ENCODE results near the gene BMP5. TPM values are rescaled to one million over a fixed set of nuclear protein-coding genes. Genes with fewer than 3 reads are reported as not detected.

BMP5 gene
- total RNA-seq, 1 donor from 2014 or later = 13.3 TPM

DNA sequence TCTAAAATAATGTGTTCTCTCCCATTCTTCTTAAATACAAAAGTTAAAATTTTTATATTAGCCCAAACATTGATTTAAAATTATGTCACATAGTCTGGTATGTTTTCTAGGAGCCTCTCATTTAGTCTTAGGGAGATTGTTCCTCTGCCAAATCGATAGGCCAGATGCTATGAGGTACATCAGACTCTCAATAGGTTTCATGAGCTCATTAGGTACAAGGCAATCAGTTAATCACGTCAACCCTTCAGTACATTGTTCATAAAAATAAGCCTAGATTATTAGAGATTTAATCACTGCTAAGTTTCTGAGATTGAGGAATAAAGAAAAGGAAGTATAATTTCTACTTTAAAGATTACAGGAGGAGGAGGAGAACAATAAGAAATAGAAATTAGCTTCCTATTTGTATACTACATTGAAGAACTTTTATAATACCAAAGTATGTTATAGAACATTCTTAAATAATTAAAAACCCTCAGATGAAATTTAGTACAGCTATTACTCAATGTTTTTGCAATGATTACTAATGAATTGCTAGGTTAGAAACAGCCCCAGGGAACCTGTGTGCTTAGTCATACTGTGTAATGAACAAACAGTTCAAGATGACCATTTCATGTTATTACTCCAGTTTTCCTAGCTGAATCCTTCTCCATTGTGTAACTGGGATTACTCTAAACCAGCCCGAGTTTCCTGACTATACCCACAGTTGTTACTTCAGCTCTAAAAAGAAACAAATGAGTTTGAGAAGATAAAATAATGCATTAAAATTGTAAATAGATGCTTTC lies 117.0 kb downstream of the BMP5 start:
- H3K27ac ChIP-seq = no peak overlapping the region
- no peak for TF ChIP-seq CTCF (IDR thresholded peaks at IDR 0.05)
- H3K9me3 ChIP-seq = no peaks in the 10 kb centered on the region
- H3K27me3 ChIP-seq (ENCODE audit: low read depth) = no peaks in the 10 kb centered on the region
- no peak overlapping the region for H3K4me3 ChIP-seq
- no peak for DNase-seq
- intact Hi-C loops (cut with DNase I) = no loop called here
- peak; percentile 69 to 91 for ATAC-seq
- H3K36me3 ChIP-seq = no peaks in the 10 kb centered on the region
- no peaks in the 10 kb centered on the region for H3K4me1 ChIP-seq

- Histone ChIP-seq H3K4me1 (no peaks in the 10 kb centered on the region), H3K4me3 (no peak overlapping the region), H3K36me3 (no peaks in the 10 kb centered on the region), H3K27me3 (ENCODE audit: low read depth) (no peaks in the 10 kb centered on the region), H3K9me3 (no peaks in the 10 kb centered on the region), H3K27ac (no peak overlapping the region)
- TF ChIP-seq CTCF (IDR thresholded peaks at IDR 0.05) = no peak
- ATAC-seq (no peak), DNase-seq (no peak)
- intact Hi-C loops (cut with DNase I) = no loop called here
Measured at GRCh38 chr6:55756531-55757031, 118.8 kb downstream of the BMP5 start.

DNA sequence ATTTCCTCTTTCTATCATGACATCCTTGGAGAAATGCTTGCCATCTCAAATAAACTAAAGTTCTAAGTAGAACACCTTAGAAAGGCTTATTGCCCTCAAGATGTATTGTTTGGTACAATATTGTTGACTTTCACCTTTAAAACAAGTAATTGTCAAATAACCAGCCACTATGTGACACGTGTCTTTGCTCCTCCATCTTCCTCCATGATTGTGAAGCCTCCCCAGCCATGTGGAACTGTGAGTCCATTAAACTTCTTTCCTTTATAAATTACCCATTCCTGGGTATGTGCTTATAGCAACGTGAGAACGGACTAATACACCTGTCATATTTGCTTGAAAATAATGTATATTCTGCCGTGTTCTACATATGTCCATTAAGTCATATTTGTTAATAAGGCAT lies 126.5 kb downstream of the BMP5 start:
- TF ChIP-seq CTCF (IDR thresholded peaks at IDR 0.05) = no peak
- Histone ChIP-seq H3K4me3 (no peak overlapping the region), H3K9me3 (no peaks in the 10 kb centered on the region), H3K4me1 (no peaks in the 10 kb centered on the region), H3K27ac (no peak overlapping the region), H3K36me3 (no peaks in the 10 kb centered on the region), H3K27me3 (ENCODE audit: low read depth) (no peaks in the 10 kb centered on the region)
- ATAC-seq (no peak), DNase-seq (no peak)
- intact Hi-C loops (cut with DNase I) = no loop called here

GRCh38 chr6:55746473-55746872 lies 128.9 kb downstream of the BMP5 start:
- no peaks in the 10 kb centered on the region for H3K36me3 ChIP-seq
- no peak for TF ChIP-seq CTCF (IDR thresholded peaks at IDR 0.05)
- ATAC-seq = no peak

DNA sequence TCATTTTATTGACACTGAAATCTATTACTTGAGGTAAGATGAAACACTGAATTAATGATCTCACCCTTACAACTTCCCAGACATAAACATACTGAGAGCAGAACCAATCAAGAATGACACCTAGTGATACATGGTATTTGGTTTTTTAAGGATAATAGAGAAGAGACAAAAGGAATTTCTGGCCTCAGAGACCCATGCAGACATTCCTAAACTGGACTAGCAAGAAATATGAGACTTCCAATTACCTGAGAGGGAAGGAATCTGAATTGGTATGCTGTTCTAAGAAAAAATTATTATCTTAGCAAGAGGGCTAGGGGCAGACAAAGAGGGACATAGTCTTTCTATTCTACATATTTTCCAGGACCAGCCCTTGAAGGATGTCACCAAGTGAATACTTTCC lies 141.1 kb downstream of the BMP5 start:
- H3K27me3 ChIP-seq (ENCODE audit: low read depth) = no peaks in the 10 kb centered on the region
- DNase-seq (no peak), ATAC-seq (no peak)
- no peaks in the 10 kb centered on the region for H3K36me3 ChIP-seq
- intact Hi-C loops (cut with DNase I) = no loop called here
- no peaks in the 10 kb centered on the region for H3K4me1 ChIP-seq
- peaks cover 8% of the 10 kb centered on the region for H3K9me3 ChIP-seq
- no peak for TF ChIP-seq CTCF (IDR thresholded peaks at IDR 0.05)
- no peak overlapping the region for H3K27ac ChIP-seq
- no peak overlapping the region for H3K4me3 ChIP-seq

More at GRCh38 chr6:55746473-55746872, 128.9 kb downstream of the BMP5 start:
- no peak for DNase-seq
- Histone ChIP-seq H3K27me3 (ENCODE audit: low read depth) (no peaks in the 10 kb centered on the region), H3K4me3 (no peak overlapping the region), H3K27ac (no peak overlapping the region), H3K4me1 (no peaks in the 10 kb centered on the region), H3K9me3 (no peaks in the 10 kb centered on the region)
- intact Hi-C loops (cut with DNase I) = no loop called here

Data from lower lobe of right lung (tissue), 2 donors.